HAP-1 (cell line): ENCODE measurements around the gene TREX2.
A peak's percentile ranks its signal among the peaks of the same experiment; 100 is the strongest.
"Not testable (repeated sequence)": the region's sequence is repeated elsewhere in the genome, so short reads cannot be mapped to it uniquely, and the experiment has no call there.

Experiments used
- DNase-seq, 2 experiments: peaks; one replicate each; pipeline ENCODE4 v3.0.0-alpha.2; 2016 to 2020; ENCODE audit warnings: low spot score in 2 of 2
- H3K27me3 ChIP-seq: fragments of 250-450 bp; sonication (Bioruptor Pico); 2 replicates; pipeline ENCODE4 v1.5.1; 2020; ENCODE audit warnings: low read depth, mild to moderate bottlenecking, moderate library complexity
- H3K36me3 ChIP-seq: fragments of 250-450 bp; sonication (Bioruptor Pico); replicated peaks from 2 replicates; pipeline ENCODE4 v1.5.1; 2020; ENCODE audit warnings: mild to moderate bottlenecking
- H3K4me1 ChIP-seq: fragments of 250-450 bp; sonication (Bioruptor Pico); 2 replicates; pipeline ENCODE4 v1.5.1; 2020; ENCODE audit warnings: mild to moderate bottlenecking
- H3K4me3 ChIP-seq: fragments of 250-450 bp; sonication (Bioruptor Pico); 2 replicates; pipeline ENCODE4 v1.5.1; 2020; ENCODE audit warnings: mild to moderate bottlenecking, moderate library complexity
- H3K9me3 ChIP-seq: fragments of 250-450 bp; sonication (Bioruptor Pico); 2 replicates; pipeline ENCODE4 v1.5.1; 2020; ENCODE audit warnings: mild to moderate bottlenecking, moderate library complexity
- in situ Hi-C: fragments of 300-500 bp; cut with MboI; formaldehyde crosslinking; loops from 3 replicates; pipeline ENCODE4 v1.14.3; 2020; ENCODE audit warnings: low sequenced_read_pairs, inconsistent platforms, mixed read lengths

TREX2 gene

DNA sequence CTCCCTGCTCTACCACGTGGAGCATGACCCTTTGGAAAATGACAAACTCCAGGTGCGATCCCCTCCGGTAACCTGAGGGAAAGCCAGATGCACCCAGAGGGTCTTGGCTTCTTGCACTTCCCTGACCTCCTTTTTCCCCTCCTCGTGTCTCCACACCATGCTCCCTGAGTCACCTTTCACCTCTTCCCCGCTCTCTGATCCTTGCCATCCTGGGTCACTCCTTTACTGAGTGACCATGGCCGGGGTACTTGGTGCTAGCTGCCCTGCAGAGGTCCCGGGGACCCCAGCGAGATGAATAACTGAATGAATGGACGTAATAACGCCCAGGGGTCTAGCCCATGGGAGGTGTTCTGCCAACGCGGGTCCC lies 35.0 kb downstream of the TREX2 start:
- Histone ChIP-seq H3K9me3 (no peaks in the 10 kb centered on the region), H3K36me3 (no peaks in the 10 kb centered on the region), H3K4me1 (no peaks in the 10 kb centered on the region), H3K4me3 (no peak overlapping the region), H3K27me3 (peaks cover 14% of the 10 kb centered on the region)
- in situ Hi-C loops, result no loop called here
- no peak for DNase-seq

DNA sequence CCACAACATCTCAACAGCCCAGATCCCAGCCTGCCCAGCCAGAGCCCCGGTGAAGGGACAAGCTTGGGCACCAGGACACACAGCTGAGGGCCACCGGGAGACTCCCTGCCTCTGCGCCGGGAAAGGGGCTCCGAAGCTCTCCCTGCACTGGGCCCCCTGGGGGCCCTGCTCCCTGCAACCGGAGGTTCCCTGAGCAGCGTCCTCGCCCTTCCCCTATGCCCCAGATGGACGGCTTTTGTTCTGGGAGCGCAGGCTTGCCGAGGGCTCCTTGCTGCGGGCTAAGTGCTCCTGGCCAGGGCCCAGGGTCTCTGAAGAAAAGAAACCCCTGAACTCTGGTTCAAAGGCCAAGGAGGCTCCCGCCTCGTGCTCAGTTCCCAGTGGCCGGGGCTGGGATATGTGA lies 35.5 kb downstream of the TREX2 start:
- Histone ChIP-seq H3K4me3 (no peak overlapping the region), H3K27me3 (peaks cover 14% of the 10 kb centered on the region), H3K36me3 (no peaks in the 10 kb centered on the region), H3K9me3 (no peaks in the 10 kb centered on the region), H3K4me1 (no peaks in the 10 kb centered on the region)
- in situ Hi-C loops, result no loop called here
- no peak for DNase-seq

DNA sequence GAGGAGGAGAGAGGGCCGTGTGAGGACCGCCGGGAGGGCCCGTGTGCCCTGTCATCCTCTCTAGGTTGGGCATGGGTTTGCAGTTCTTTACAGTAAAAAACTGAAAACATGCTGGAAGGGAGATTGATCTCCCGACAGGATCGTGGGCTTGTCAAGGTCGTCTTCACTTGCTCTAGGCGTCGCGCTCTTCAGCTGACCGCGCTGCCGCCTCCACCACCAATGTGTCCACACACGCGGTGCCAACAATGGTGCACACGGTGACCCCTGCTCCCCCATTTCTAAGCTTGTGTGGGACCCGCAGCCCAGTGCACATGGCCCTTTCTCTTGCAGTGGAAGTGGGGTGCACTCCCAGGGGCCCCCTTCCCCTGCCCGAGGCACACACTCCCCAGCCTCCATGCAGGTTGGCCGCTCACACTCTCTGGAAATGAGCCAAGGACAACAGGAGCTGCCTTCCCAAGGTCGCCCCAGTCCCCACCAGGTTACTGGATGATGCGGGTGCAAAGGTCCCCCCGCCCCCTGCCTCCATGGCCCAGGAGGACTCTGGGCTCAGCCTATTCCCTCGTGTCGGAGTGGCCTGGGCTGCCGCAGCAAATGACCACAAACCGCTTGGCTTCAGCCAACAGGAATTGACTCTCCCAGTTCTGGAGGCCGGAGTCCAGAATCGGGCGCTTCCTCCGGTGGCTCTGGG lies 36.3 kb downstream of the TREX2 start:
- Histone ChIP-seq H3K36me3 (no peaks in the 10 kb centered on the region), H3K4me1 (no peaks in the 10 kb centered on the region), H3K4me3 (no peak overlapping the region), H3K27me3 (peaks cover 18% of the 10 kb centered on the region), H3K9me3 (no peaks in the 10 kb centered on the region)
- in situ Hi-C loops, result no loop called here
- no peak for DNase-seq

DNA sequence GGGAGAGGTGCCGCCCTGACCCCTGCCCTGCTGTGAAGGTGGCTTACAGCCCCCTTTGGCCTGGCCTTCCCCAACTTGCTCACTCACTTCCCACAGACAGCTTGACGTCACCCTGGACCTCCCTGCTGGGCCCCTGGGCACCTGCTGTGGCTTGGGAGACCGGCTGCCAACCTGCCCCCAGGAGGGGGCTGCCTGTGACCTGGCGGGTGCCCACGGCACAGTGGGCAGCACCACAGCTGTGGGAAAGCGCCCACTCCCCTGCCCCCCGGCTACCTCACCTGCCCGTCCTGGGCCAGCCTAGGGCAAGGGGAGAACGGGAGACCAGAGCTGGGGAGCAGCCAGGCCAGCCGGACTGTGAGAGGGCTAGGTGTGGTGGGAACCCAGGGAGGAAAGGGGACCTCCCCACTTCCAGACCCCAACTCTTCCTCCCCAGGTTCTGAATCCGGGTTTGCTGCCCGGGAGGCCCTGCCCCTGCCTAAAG lies 36.9 kb downstream of the TREX2 start:
- H3K4me3 ChIP-seq, result no peak overlapping the region
- no peaks in the 10 kb centered on the region for H3K36me3 ChIP-seq
- H3K27me3 ChIP-seq, result peaks cover 19% of the 10 kb centered on the region
- H3K4me1 ChIP-seq, result no peaks in the 10 kb centered on the region
- H3K9me3 ChIP-seq, result no peaks in the 10 kb centered on the region
- no peak for DNase-seq
- in situ Hi-C loops, result no loop called here

DNA sequence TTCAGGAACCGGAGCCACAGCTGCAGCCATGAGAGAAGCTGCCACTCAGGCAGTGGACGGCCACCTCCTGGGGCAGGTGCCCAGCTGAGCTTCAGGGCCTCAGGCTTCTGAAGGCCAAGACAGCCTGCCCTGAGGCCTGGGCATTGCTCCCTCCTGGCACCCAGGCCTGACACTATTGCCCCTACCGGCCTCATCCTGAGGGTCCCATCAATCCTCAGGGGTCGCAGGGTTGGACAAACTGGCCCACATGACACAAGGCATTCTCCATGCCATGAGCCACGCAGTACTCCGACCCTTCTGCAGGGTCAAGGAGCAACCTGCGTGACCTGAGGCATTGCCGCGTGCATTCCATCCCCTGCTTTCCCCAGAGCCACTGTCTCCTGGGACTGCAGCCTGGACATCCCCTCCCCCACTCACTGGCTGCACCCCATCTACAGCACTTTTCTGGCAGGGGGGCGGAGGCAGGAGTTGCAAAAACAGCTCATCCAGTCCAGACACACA lies 37.6 kb downstream of the TREX2 start:
- no peak for DNase-seq
- in situ Hi-C loops, result no loop called here
- Histone ChIP-seq H3K36me3 (no peaks in the 10 kb centered on the region), H3K4me1 (no peaks in the 10 kb centered on the region), H3K4me3 (no peak overlapping the region), H3K27me3 (peaks cover 21% of the 10 kb centered on the region), H3K9me3 (no peaks in the 10 kb centered on the region)

DNA sequence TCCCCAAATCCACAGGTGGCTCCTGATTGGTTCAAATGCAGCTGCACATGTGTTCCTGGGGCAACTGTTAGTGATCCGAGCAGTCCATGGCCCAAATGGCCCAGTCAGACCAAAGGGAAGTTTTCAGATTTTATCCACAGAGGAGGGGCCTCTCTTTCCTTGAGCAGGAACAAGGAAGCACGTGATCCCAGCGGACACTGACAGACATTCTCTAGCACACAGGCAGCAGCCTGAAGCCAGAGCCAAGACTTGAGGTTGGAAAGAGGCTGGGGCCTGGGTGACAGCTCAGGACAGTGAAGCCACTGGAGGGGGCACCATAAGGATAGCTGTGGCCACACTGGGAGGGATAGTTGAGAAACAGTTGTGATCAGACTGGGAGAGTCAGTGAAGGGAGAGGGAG lies 38.1 kb downstream of the TREX2 start:
- DNase-seq, result no peak
- Histone ChIP-seq H3K27me3 (peaks cover 21% of the 10 kb centered on the region), H3K4me1 (no peaks in the 10 kb centered on the region), H3K36me3 (no peaks in the 10 kb centered on the region), H3K9me3 (no peaks in the 10 kb centered on the region), H3K4me3 (no peak overlapping the region)
- in situ Hi-C loops, result no loop called here

DNA sequence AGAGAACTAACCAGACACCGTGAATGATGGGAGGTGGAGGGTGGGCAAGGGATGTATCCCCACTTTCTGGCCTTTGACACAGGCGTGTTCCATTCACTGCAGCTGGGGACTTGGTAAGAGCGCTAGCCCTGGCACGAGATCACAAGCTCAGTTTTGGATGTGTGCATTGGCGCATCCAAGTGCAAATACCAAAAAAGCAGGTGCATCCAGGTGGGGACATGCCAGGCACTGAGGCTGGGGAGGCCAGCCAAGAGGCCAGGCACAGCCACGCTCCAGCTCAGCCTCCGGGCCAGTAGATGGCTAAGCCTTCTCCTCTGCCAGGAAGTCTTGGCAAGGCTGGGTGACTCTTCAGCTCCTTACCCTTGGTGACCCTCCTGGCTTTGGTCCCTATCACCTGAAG lies 39.0 kb downstream of the TREX2 start:
- DNase-seq, result no peak
- Histone ChIP-seq H3K4me3 (no peak overlapping the region), H3K36me3 (no peaks in the 10 kb centered on the region), H3K27me3 (peaks cover 17% of the 10 kb centered on the region), H3K9me3 (no peaks in the 10 kb centered on the region), H3K4me1 (no peaks in the 10 kb centered on the region)
- in situ Hi-C loops, result no loop called here

DNA sequence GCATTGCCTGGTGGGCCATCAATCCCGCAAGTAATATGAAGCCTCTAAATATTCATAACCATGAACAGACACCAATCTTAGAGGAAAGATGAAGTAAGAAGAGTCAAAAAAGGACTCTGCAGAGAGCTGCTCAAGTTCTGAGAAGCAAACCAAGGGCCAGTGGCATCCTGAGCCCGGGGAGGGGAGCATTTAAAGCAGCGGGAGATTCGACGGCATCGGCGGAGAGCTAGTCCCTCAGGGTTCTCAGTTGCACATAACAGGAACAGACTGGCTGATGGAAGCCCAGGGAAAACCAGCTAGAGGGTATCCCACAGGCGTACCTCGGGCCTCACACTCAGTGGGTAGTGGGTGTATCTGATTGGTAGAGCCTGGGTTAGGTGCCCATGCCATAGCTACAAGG lies 39.8 kb downstream of the TREX2 start:
- in situ Hi-C loops, result no loop called here
- no peak overlapping the region for H3K4me3 ChIP-seq

DNA sequence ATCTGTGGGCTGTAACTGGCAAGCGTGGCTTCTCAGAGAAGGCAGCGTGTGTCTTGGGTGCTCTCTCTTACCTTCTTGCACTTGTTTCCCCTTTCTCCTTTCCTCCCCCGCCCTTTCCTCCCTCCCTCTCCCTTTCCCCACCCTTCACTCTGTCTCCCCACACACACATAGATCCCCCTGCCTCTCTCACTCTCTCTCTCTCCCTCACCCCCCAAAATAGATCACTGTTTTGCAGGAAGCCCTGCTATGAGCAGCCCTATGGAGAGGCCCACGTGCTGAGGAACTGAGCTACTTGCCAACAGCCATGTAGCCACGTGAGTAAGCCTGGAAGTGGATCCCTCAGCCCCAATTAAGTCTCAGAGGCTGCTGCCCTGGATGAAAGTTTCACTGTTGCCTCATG lies 40.4 kb downstream of the TREX2 start:
- no peak for DNase-seq
- in situ Hi-C loops, result no loop called here

More for the DNA sequence above, 39.8 kb downstream of the TREX2 start:
- Histone ChIP-seq H3K4me1 (no peaks in the 10 kb centered on the region), H3K27me3 (peaks cover 13% of the 10 kb centered on the region), H3K36me3 (no peaks in the 10 kb centered on the region), H3K9me3 (no peaks in the 10 kb centered on the region)
- DNase-seq, result no peak

DNA sequence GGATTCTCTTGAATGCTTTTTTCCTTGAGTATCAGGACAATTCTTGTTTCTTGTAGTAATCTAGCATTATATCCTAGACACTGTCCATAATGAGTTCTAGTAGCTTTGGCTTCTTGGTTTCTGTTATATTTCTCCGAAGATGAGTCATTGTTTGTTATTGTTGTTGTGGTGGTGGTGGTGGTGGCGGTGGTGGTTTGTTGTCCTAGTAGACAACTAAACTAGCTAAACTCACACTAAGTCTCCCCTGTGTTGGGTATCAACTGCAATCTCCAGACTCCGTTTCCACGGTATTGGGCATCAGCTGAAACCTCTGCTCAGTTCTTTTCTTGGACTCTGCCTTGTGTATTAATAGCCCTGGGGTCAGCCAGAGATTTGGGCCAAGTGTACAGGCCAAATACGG lies 41.5 kb downstream of the TREX2 start:
- H3K36me3 ChIP-seq, H3K9me3 ChIP-seq, in situ Hi-C loops, H3K4me3 ChIP-seq, DNase-seq, H3K4me1 ChIP-seq: not testable (repeated sequence)
- H3K27me3 ChIP-seq, result peaks cover 14% of the 10 kb centered on the region

More for the DNA sequence above, 40.4 kb downstream of the TREX2 start:
- no peaks in the 10 kb centered on the region for H3K9me3 ChIP-seq
- peaks cover 10% of the 10 kb centered on the region for H3K27me3 ChIP-seq
- H3K4me3 ChIP-seq, result no peak overlapping the region
- no peaks in the 10 kb centered on the region for H3K36me3 ChIP-seq
- H3K4me1 ChIP-seq, result no peaks in the 10 kb centered on the region

DNA sequence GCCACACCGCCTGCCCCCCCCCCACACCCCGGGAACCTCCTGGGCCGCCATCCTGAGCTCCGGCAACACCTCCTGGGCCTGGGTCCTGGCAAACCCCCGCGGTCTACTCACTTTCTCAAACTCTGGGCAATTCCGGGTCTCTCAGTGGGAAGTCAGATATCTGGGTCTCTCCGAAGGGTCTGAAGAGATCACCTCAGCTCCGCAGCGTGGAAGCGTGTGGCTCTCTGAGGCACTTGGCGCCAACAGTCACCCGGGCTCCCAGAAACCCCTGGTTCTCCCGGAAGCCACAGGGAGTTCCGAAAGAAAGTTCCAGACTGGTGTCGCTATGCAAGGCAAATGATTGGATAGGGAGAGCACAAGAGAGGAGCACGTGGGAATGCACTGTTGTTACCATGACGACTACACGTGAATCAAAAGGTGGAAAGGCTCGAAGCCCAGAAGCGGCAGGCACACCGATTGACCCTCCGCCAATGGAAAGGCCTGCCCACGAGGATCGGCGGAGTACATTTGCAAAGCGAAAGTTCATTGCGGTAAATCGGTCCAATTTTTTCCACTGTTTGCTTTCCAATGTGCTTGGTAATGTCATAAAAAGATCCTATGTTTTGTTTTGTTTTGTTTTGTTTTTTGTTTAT lies 44.6 kb downstream of the TREX2 start, which contains the start of gene PNMA6E:
PNMA6E (minus strand) TSS at position 218 of the 632 bp plus-strand sequence. CDS start 2,501 bp downstream, outside the sequence.
- H3K4me3 ChIP-seq, result no peak within 1 kb of the TSS
- DNase-seq, result no peak
- peaks cover 11% of the 10 kb centered on the region for H3K27me3 ChIP-seq
- in situ Hi-C loops, result no loop called here
- no peaks in the 10 kb centered on the region for H3K36me3 ChIP-seq
- H3K4me1 ChIP-seq, result no peaks in the 10 kb centered on the region
- no peaks in the 10 kb centered on the region for H3K9me3 ChIP-seq

DNA sequence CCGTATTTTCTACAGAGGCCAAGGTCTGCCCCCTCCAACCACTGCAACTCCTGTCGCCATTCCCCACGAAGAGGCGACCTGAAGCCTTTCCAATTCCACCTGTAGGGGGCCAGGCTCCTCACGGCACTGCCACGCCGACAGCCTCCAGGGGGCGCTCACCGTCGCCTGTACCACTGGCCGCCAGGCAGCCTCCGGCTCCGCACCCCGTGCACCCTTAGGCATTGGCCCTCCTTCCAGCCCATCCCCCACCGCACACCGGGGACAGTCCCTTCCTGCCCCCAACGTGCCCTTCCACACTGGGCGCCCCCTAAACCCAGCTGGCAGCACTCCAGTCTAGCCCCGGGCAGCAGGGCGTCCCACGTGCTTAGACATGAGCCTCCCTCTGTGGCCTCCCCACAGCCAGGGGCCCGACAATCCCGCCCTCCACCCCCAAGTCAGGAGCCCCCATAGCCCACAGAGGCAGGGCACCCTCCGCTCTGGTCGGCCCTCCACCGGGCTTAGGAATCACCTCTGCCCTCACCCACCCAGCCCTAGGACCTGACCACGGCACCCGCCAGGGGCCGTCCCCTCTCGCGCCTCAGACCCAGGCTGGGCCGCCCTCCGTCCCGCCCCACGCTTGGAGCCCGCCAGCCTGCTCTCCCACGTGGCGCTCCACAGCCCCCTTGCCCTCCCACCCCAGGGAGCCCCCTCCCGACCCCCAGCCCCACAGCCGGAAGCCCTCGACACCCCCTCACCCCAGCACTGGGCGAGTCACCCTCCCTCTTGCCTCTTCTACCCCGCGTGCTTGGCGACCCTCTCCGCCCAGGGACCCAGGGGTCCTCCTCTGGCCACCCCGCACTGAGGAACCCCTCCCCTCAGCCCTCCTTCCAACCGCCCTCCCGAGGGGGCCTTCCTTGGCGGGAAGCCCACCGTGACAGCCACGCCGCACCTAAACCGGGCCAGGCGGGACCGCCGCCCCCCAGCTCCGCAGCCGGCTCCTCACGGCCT lies 45.4 kb downstream of the TREX2 start:
- peaks cover 11% of the 10 kb centered on the region for H3K27me3 ChIP-seq
- no peaks in the 10 kb centered on the region for H3K4me1 ChIP-seq
- in situ Hi-C loops, result no loop called here
- no peaks in the 10 kb centered on the region for H3K9me3 ChIP-seq
- peak; percentile 43 to 88 for DNase-seq
- H3K4me3 ChIP-seq, result no peak overlapping the region
- no peaks in the 10 kb centered on the region for H3K36me3 ChIP-seq

DNA sequence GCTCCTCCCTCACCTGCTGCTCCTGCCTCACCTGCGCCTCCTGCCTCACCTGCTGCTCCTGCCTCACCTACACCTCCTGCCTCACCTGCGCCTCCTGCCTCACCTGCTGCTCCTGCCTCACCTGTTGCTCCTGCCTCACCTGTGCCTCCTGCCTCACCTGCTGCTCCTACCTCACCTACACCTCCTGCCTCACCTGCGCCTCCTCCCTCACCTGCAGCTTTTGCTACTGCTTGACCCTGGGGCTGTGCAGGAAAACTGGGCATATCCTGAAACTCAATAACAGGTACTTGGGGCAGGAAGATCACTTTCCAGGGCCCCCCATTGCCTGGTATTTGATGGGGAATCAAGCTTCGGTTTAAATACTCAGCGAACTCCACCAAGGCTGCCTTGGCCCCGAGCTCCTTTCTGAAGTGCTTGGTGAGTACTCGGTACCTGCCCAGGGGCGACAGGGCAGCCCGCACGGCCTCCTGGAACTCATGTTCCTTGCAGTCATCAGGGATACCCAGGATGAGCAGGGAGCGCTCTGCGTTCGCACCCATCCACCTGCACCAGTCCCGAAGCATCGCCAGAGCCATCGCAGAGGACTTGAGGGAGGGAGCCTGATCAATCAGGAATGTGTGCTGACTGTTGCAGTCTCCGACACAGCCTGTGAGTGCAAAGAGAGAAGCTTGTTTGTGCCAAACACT lies 47.4 kb downstream of the TREX2 start:
- Histone ChIP-seq H3K27me3 (peaks cover 4% of the 10 kb centered on the region), H3K9me3 (no peaks in the 10 kb centered on the region), H3K4me3 (no peak overlapping the region), H3K4me1 (no peaks in the 10 kb centered on the region), H3K36me3 (no peaks in the 10 kb centered on the region)
- DNase-seq, result no peak
- in situ Hi-C loops, result no loop called here
